Measurements from ENCODE around the gene POC1A.
"Not testable (repeated sequence)": the region's sequence is repeated elsewhere in the genome, so short reads cannot be mapped to it uniquely, and the experiment has no call there.

Gene POC1A

GRCh38 chr3:52061121-52061910, 92.9 kb downstream of the POC1A start:
- DNase-seq: no peak

DNA sequence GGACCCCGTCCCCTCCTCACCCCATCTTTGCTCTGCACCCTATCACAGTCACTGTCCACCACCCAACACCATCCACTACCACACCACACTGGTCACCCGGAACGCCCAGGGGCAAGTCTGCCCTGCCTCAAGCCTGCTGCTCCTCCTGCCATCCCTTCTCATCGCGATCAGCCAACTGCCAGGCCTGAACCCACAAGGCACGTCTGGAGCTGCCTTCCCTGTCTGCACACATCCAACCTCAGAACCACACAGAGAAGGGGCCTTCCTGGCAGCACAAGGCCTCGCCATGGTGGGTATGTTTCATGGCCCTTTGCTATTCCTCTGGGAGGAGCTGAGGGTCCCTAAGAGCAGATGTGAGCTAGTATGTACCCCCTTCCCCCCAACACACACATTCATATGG, 94.4 kb downstream of the POC1A start:
- no peak for DNase-seq

- no peak for DNase-seq
Measured at GRCh38 chr3:52057812-52058495, 96.3 kb downstream of the POC1A start.

GRCh38 chr3:52056968-52057811, 97.0 kb downstream of the POC1A start:
- peak; percentile 95 for DNase-seq

DNA sequence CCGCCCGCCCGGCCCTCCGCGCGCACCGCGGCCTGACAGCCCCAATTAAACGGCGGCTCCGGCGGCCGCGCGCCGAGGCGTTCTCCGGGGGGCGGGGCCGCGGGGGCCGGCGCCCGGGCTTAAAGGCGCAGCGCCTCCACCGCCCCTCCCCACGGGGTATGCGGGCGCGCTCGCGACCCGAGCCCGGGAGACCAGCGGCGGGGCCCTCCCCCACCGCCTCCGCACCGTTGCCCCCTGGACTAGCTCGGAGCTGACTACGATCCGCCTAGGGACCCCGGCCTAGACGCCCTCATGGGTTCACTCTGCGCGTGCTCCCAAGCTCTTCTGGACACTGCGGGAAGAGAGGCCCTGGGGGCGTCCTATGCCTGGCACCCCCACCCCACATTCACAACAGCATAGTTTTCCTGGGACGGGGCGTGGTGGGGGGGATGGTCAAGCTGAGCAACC, 97.7 kb downstream of the POC1A start, which contains the start of gene DUSP7:
TSS of gene DUSP7 (minus strand) at position 51 of the 447 bp plus-strand sequence. CDS start 205 bp downstream, outside the sequence.
- DNase-seq: peak; percentile 42

GRCh38 chr3:52055537-52056351, 98.5 kb downstream of the POC1A start:
- peak; percentile 20 for DNase-seq

DNA sequence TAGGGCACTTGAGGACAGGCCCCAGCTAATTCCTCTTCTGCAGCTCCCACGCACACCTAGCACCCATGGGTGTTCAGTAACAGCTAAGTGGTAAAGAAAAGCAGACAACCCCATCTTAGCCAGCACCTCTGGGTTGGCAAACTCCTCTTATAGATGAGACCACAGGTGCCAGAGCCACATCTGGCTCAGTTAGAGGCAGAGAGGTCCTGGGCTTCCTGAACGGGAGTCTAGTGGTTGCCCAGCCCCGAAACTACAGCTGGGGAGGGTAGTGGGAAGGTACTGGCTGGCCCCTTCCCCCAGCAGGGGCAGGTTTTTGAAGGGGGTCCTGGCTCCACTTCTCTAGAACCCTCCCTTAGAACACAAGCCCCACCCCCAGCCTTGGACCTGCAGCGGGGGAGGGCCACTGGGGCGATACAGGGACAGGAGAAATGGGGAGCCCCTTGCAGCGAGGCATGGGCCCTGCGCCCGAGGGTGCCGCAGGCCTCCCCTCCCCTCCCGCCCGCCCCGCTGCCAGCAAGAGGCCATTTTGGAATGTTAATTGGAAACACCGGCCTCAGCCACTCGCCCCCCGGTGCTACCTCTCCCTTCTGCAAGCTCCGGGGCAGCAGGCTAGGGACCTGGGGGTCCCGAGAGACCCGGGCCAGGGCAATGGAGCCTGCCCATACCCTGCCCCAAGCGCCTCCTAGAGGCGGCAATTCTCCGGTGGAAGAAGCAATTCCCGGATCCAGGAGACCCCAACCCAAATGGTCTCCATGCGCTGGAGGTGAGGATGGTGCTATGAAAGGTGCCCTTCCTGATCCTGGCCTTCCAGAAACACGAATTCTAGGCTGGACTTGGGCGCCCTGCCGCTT, 99.3 kb downstream of the POC1A start:
- no peak for DNase-seq

- DNase-seq: no peak
Measured at GRCh38 chr3:52053307-52054304, 100.6 kb downstream of the POC1A start.

DNA sequence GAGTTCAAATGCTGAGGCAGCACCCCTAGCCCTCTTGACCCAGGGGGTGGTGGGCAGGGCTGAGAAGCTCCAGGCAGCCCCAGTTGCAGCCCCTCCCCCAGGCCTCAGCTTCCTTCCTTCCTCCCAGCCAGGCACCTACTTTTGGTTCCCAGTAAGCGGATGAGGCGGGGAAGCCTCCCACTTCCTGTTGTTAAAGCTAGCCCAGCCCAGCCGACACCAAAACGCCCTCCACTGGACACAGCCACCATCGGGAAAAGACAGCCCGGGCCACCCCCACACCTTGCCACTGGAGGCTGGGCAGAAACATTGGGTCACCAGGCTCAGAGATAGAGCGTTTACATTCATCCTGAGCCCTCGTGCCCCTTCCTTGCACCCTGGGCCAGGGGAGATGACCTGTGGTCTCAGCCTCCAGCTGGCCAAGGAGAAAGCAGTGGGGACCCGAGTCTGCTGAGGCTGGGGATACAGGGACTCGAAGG, 101.4 kb downstream of the POC1A start:
- no peak for DNase-seq

- DNase-seq: no peak
Measured at GRCh38 chr3:52051444-52051843, 102.8 kb downstream of the POC1A start.

DNA sequence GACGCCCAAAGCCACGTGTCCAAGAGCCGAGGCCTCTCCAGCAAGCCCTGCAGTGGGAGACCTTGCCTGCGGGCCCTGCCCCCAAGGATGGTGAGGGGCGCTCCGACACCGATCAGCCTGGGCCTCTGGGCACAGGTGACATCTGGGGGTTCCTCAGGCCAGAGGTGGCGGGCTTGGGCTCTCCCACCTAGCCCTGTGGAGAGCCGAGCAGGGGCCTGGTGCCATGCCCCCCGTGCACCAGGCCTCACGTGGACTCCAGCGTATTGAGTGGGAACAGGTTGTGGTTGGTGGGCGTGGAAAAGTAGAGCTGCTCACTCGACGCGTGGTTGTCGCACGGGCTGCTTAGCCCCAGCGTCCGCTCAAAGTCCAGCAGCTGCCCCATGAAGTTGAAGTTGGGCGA, 103.7 kb downstream of the POC1A start:
- no peak for DNase-seq

- DNase-seq: no peak
Measured at GRCh38 chr3:52049503-52049902, 104.7 kb downstream of the POC1A start.

- DNase-seq: no peak
Measured at GRCh38 chr3:52047295-52047960, 106.8 kb downstream of the POC1A start.

GRCh38 chr3:52046902-52047239, 107.4 kb downstream of the POC1A start:
- no peak for DNase-seq

- DNase-seq: no peak
Measured at GRCh38 chr3:52046186-52046901, 107.9 kb downstream of the POC1A start.

- no peak for DNase-seq
Measured at GRCh38 chr3:52044869-52045619, 109.2 kb downstream of the POC1A start.

- no peak for DNase-seq
Measured at GRCh38 chr3:52043750-52044149, 110.5 kb downstream of the POC1A start.

GRCh38 chr3:52043039-52043438, 111.2 kb downstream of the POC1A start:
- DNase-seq: not testable (repeated sequence)

Measured in NCI-H1092 treated with DMSO at 0.1 percent for 48 hours (cell line).